GM21526 (cell line): ENCODE measurements around the gene BAG5.

Experiments
- ATAC-seq: cut with Tn5 transposase; IDR thresholded peaks from one replicate; pipeline ENCODE4 v1.9.1; 2021; ENCODE audit warnings: moderate library complexity; ENCODE audit not compliant: unreplicated experiment, low FRiP score

BAG5 gene

GRCh38 chr14:103563844-103564505, 1.5 kb upstream of the BAG5 start:
- ATAC-seq: no peak

GRCh38 chr14:103563226-103563620, 766 bp upstream of the BAG5 start:
- no peak for ATAC-seq

- peak; percentile 25 for ATAC-seq
These were observed 353 bp downstream of the BAG5 start for GRCh38 chr14:103562179-103562428.

- peak; percentile 10 for ATAC-seq
These were observed 877 bp downstream of the BAG5 start for GRCh38 chr14:103561381-103562178.

GRCh38 chr14:103560691-103561090, 1.8 kb downstream of the BAG5 start:
- ATAC-seq: no peak

- no peak for ATAC-seq
These were observed 2.7 kb downstream of the BAG5 start for GRCh38 chr14:103559766-103560165.

- no peak for ATAC-seq
These were observed 4.2 kb downstream of the BAG5 start for GRCh38 chr14:103558071-103558882.

GRCh38 chr14:103556946-103557758, 5.3 kb downstream of the BAG5 start:
- ATAC-seq: no peak

GRCh38 chr14:103555559-103556337, 6.7 kb downstream of the BAG5 start:
- ATAC-seq: no peak

GRCh38 chr14:103552846-103553210, 9.6 kb downstream of the BAG5 start:
- ATAC-seq: no peak

- ATAC-seq: no peak
These were observed 10.2 kb downstream of the BAG5 start for GRCh38 chr14:103552011-103552845.

GRCh38 chr14:103551338-103551762, 11.1 kb downstream of the BAG5 start:
- no peak for ATAC-seq

- no peak for ATAC-seq
These were observed 11.8 kb downstream of the BAG5 start for GRCh38 chr14:103550451-103551337.

- ATAC-seq: no peak
These were observed 12.8 kb downstream of the BAG5 start for GRCh38 chr14:103549361-103550311.

- no peak for ATAC-seq
These were observed 13.8 kb downstream of the BAG5 start for GRCh38 chr14:103548463-103549351.

GRCh38 chr14:103547941-103548462, 14.5 kb downstream of the BAG5 start:
- ATAC-seq: no peak
